ENCODE data around the gene SOHLH1. TPM values are rescaled to one million over a fixed set of nuclear protein-coding genes. Genes with fewer than 3 reads are reported as not detected.

SOHLH1 gene
- total RNA-seq, 1 donor from 2014 or later = not detected

DNA sequence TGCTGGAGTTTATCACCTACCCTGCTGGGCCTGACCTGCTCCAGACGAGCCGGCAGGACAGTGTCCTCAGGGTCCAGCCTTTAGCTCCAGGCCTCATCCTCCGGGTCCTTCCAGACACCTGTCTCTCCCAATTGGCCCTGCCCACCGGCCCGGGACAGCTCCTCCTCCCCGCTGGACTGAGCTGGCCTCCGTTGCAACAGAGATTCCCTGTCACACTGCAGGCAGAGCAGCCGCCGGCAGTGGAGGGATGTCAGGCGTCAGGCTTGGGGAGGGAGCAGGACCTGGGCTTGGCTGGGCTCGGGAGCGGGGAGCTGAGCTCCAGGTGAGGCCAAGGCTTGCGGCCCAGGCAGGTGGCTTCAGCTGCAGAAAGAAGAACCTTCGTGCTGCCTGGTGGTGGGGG is 4.4 kb upstream of the SOHLH1 start:
- no peak for DNase-seq (ENCODE audit: low spot score)

DNA sequence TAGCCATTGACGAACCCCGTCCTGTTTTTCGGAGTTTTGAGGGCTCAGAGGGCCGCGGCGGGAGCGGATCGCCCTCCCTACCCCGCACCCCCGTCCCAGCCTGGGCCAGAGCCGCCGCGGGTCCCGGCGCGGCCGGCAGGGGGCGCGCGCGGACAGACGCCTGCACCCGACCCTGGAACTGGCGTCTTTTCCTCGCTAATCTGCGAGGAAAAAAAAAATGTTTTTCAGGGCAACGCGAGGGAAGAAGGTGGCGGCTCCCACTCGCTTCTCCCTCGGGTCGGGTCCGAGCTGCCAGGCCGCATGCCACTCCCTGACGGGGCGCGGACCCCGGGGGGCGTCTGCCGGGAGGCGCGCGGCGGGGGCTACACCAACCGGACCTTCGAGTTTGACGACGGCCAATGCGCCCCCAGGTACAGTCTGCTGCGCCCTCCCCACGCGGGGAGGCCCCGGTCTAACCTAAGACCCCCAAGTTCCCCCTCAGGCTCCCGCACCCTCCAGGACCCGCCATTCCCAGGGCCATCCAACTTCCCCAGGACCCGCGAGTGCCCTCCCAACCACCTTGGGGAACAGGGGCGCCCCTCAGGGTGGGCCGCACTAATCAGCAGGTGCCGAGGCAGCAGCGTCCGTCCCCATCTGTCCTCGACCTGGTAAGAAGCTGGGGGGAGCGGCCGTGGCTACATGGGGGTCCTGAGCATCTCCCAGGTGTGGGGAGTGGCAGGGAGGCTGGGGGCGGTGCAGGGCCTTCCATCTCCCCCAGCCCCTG is 2.9 kb upstream of the SOHLH1 start, which contains the start of gene KCNT1:
Gene KCNT1, plus strand, starts transcription at position 227 of the 763 bp plus-strand sequence. Its CDS starts 74 bp downstream, at position 301.
- DNase-seq (ENCODE audit: low spot score) = no peak

DNA sequence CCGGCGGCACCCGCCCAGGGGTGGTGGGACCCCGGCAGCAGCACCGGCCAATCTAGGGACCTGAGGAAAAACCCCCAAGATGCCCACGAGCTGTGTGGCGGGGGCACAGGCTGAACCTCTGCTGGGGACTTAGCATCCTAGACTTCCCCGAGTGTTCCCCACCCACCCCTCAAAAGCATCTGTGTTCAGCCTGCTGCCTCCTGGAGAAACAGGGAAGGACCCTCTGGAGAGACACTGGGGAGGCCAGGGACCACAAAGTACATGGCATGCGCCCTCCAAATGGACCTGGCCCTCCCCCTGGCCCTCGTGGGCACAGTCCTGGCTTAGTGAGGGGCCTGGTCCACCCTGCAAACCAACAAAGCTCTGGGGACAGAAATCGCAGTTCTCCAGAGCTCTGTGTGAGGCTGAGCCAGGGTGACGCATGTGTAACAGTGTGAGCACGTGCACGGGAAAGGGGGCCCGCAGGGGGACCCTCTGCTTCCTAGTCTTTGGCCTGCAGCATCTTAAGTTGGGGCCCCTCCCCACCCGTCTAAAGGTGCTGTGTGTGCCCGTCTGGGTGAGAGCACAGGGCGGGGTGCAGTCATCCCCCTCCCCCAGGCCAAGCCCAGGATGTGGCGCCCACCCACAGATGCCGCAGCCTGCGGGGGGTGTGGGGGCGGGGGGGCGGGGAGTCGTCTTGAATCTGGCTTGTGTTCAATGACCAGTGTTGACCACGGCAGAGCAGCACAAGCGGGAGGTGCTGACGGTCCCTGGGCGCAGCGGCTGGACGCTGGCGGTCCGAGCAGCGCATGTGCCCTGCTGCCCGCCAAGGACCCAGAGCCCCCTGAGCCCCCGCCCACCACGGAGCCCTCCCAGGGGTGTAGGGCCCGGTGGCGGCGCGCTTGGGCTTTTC is 2.0 kb upstream of the SOHLH1 start:
- DNase-seq (ENCODE audit: low spot score) = no peak

- DNase-seq (ENCODE audit: low spot score) = no peak
Observed at GRCh38 chr9:135700525-135700924, 1.2 kb upstream of the SOHLH1 start.

GRCh38 chr9:135698767-135699166 is 514 bp downstream of the SOHLH1 start:
- DNase-seq (ENCODE audit: low spot score) = no peak

GRCh38 chr9:135698236-135698635 is 1.0 kb downstream of the SOHLH1 start:
- DNase-seq (ENCODE audit: low spot score) = no peak

DNA sequence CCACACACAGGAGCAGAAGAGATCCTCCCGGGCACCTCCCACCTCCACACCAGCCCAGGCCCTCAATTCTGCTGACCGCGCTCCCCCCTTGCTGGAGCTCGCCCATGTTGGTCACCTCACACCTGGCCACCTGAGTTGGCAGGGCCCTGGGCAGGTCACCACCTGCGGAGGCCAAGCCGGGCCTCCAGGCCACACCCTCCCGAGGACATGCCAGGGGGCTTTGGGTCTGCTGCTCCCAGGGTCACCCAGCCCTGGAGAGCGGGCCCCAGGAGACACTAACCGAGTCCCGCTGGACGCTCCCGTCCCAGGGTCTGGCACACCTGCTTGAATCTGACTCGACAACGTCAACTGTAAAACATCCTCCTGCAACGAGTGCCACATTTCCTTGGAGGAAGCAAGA is 2.1 kb downstream of the SOHLH1 start:
- DNase-seq (ENCODE audit: low spot score) = no peak

DNA sequence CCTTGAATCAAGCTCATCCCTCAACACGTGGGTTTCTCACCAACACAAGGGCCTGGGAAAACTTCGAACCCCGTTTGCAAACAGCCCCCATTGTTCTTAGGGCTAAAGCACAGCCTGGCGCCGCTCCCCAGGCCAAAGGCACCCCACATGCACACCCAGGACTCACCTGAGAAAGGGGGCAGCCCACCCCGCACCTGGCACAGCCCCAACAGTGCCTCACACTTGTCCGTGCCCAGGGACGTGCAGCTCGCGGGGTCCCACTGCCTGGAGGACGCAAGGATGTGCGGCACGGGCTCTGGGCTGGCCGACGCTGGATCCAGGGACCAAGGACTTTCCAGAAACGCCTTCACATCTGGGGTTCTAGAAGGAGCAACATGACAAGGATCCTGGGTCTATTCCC is 2.8 kb downstream of the SOHLH1 start:
- DNase-seq (ENCODE audit: low spot score) = no peak

- no peak for DNase-seq (ENCODE audit: low spot score)
Observed at GRCh38 chr9:135695642-135696041, 3.6 kb downstream of the SOHLH1 start.

DNA sequence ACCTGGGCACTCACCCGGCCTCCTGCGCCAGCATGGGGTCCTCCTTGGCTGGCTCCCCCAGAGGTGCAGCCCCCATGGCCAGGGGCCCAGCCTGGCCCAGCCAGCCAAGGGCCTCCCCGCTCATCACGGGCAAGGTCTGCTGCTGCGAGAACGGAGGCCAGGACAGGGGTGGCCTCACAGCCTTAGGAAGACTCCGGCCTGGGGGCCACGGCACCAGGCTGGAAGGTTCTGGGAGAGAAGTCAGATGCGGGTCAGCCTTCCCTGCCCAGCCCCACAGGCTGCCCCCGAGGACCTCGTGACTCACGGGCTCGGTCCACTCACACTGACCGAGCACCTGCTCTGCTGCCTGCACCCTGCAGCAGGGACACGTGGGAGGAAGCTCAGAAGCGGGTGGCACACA is 4.2 kb downstream of the SOHLH1 start:
- no peak for DNase-seq (ENCODE audit: low spot score)

- DNase-seq (ENCODE audit: low spot score) = no peak
Observed at GRCh38 chr9:135694414-135694813, 4.9 kb downstream of the SOHLH1 start.

DNA sequence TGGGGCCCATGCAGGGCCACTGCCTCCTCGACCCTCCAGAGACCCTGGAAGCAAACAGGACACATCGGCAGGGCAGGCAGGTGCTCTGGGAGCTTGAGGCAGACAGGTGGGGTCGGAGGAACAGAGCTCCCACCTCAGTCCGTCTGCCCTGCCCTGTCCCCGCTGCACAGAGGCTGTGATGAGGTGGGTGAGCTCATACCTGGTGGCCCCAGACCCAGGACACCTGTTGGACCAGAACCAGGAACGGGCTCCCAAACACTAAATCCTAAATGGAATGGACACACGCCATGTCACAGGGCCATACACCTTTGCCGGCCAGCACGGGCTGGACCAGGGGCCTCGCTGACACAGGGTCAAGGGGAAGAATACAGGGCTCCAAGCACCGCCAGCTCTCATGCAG is 5.5 kb downstream of the SOHLH1 start:
- no peak for DNase-seq (ENCODE audit: low spot score)

GRCh38 chr9:135693265-135693664 is 6.0 kb downstream of the SOHLH1 start:
- DNase-seq (ENCODE audit: low spot score) = no peak

DNA sequence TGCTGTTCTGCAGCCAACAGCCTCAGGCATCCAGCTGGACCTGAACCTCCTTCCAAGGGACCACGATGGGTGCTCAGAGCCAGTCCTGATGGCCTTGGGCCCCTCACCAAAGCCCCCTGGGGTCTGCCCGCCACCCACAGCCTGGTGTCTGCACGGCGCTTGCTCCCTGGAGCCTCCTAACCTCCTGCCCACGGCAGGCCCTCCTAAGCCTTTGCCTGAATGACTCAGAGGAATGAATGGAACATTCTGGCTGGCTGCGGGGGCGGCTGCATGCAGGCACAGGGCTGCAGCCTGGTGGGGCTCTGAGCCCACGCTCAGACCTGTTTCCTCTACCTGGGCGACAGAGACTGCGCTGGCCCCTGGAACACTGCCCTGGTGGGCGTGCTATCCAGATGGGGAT is 6.9 kb downstream of the SOHLH1 start:
- DNase-seq (ENCODE audit: low spot score) = no peak

- no peak for DNase-seq (ENCODE audit: low spot score)
Observed at GRCh38 chr9:135690836-135691570, 8.3 kb downstream of the SOHLH1 start.

DNA sequence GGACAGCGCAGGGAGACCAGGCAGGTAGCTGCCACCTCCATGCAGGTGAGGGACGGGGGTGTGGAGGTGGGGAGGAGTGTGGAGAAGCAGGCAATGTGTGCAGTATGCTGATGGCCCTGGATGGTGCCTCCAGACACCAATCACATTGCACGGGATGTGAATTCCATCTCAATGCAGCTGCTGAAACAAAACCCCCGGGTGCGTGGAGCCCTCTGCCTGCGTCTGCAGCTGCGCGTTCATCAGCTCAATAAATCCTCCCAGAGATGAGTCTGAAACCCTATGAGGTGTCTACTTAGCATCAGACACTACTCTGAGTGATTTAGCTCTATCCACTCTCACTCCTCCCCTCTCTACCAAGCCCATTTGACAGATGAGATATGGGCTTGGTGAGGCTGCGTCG is 10.3 kb downstream of the SOHLH1 start:
- no peak for DNase-seq (ENCODE audit: low spot score)

DNA sequence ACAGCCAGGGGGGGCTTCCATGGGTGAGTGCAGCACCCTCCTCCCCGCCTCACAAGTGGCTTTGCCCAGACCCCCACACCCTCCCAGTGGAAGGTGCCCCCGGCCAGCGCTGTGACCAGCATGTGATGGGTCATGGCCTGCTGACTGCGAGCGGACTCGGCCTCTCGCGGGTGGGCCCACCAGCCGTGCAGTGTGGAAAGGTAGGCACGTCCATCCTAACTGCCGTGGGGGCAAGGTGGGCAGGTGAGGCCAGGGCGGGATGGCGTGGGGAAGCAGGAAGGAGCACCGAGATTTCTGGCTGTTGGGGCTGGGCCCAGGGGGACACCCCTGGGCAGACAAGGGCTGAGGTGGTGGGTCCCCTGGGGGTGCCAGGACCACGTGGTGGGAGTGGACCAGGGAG is 12.1 kb downstream of the SOHLH1 start:
- DNase-seq (ENCODE audit: low spot score) = no peak

DNA sequence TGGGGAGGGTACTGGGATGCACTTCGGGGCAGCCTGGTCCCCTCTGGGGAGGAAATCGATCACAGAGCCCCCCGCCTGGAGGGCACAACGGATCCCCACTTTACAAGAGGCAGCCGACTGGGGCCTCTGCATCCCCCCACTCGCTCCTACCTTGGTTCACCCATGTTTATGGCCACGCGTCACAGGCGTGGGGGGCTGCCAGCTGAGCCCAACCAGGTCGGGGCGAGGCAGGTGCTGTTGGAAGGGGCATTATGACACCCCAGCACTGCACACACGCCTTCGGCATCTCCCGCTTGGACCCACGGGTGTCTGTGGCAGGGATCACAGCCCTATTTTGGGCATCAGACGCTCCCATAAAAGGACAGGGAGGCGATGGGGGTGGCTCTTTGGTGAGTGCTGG is 14.6 kb downstream of the SOHLH1 start:
- no peak for DNase-seq (ENCODE audit: low spot score)

GRCh38 chr9:135683401-135684034 is 15.8 kb downstream of the SOHLH1 start:
- DNase-seq (ENCODE audit: low spot score) = no peak

DNA sequence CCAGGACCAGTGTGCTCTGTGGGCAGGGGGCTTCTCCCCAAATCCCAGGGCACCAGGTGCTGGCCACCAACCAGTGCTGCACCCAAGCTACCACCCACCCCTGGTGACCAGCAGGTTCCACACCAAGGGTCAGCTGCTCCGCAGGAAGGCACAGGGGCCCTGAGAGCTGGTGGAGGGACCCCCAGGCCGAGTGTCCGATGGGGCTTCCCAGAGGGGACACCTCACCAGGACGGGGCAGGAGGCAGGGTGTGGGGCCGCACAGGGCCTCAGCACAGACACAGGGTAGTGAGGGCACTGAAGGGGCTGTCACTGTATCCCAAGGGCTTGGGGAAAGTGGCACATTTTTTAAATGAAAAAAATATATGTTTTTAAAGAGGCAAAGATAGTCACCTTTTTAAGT is 18.1 kb downstream of the SOHLH1 start:
- DNase-seq (ENCODE audit: low spot score) = no peak

DNA sequence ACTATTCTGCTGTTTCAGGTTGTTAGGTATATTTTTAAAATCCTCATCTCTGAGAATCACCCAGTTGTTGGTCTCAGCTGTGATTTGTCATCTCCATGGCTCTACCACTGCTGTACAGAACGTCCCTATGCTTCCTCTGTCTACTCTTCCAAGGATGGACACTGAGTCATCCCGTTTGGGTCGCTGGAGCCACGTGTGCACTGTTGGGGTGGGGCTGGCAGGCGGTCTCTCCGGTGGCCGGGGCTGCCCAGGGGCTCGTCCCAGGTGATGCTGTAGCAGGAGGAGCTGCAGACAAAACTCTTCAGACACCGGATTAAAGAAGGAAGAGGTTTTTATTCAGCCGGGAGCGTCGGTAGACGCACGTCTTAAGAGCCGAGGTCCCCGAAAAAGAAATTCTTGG is 19.2 kb downstream of the SOHLH1 start:
- DNase-seq (ENCODE audit: low spot score) = no peak
